GM23338 (cell line): ENCODE results near the gene RBFOX1. TPM values are rescaled to one million over a fixed set of nuclear protein-coding genes. Genes with fewer than 3 reads are reported as not detected.

Experiments
- ATAC-seq: fragments of 200-7000 bp; cut with Tn5 transposase; 3 replicates; pipeline ENCODE4 v1.9.1; 2020
- DNase-seq: peaks from one replicate; pipeline ENCODE4 v3.0.0-alpha.2; 2015; ENCODE audit warnings: low spot score
- H2AFZ ChIP-seq: fragments of 200-600 bp; sonication (generic); 2 replicates; pipeline ENCODE4 v1.8.0; 2016; ENCODE audit warnings: antibody characterized with exemption, mild to moderate bottlenecking, moderate library complexity
- H3F3A ChIP-seq: fragments of 200-600 bp; sonication (generic); replicated peaks from 2 replicates; pipeline ENCODE4 v1.8.0; 2017; ENCODE audit warnings: antibody characterized with exemption, mixed run types, low read depth
- H3K27ac ChIP-seq: fragments of 200-600 bp; sonication (generic); 2 replicates; pipeline ENCODE4 v1.6.1; 2016; ENCODE audit warnings: low read depth
- H3K27me3 ChIP-seq: fragments of 200-600 bp; sonication (generic); 2 replicates; pipeline ENCODE4 v1.8.0; 2016; ENCODE audit warnings: mild to moderate bottlenecking, mixed run types, moderate library complexity; ENCODE audit not compliant: insufficient read depth
- H3K36me3 ChIP-seq: fragments of 200-600 bp; sonication (generic); 2 replicates; pipeline ENCODE4 v1.8.0; 2016; ENCODE audit warnings: mild to moderate bottlenecking; ENCODE audit not compliant: insufficient read depth
- H3K4me1 ChIP-seq: fragments of 200-600 bp; sonication (generic); 2 replicates; pipeline ENCODE4 v1.8.0; 2016; ENCODE audit warnings: mild to moderate bottlenecking, moderate library complexity; ENCODE audit not compliant: insufficient read depth
- H3K4me2 ChIP-seq: fragments of 200-600 bp; sonication (generic); 2 replicates; pipeline ENCODE4 v1.7.1; 2017; ENCODE audit warnings: mixed run types
- H3K4me3 ChIP-seq: fragments of 200-600 bp; sonication (generic); 2 replicates; pipeline ENCODE4 v1.6.1; 2016; ENCODE audit warnings: mixed run types
- H3K79me2 ChIP-seq: fragments of 200-600 bp; sonication (generic); replicated peaks from 2 replicates; pipeline ENCODE4 v1.8.0; 2017; ENCODE audit warnings: mild to moderate bottlenecking; ENCODE audit not compliant: insufficient read depth
- H3K9me2 ChIP-seq: fragments of 200-600 bp; sonication (generic); 2 replicates; pipeline ENCODE4 v1.8.0; 2017; ENCODE audit not compliant: insufficient read depth
- H4K20me1 ChIP-seq: fragments of 200-600 bp; sonication (generic); replicated peaks from 2 replicates; pipeline ENCODE4 v1.8.0; 2017; ENCODE audit warnings: mild to moderate bottlenecking; ENCODE audit not compliant: insufficient read depth
- H3K27ac Mint-ChIP-seq: 2 replicates; pipeline ENCODE4 v1.8.0; 2020; ENCODE audit warnings: inconsistent platforms, mild to moderate bottlenecking, moderate library complexity, mixed read lengths
- H3K27me3 Mint-ChIP-seq: 3 replicates; pipeline ENCODE4 v1.8.0; 2022; ENCODE audit warnings: low read depth, mild to moderate bottlenecking, moderate library complexity, mixed read lengths, inconsistent platforms; ENCODE audit not compliant: insufficient read depth, poor library complexity
- H3K36me3 Mint-ChIP-seq: 3 replicates; pipeline ENCODE4 v1.8.0; 2021; ENCODE audit warnings: low read depth, mild to moderate bottlenecking, inconsistent platforms, moderate library complexity, mixed read lengths
- H3K4me1 Mint-ChIP-seq: 3 replicates; pipeline ENCODE4 v1.8.0; 2020; ENCODE audit warnings: mild to moderate bottlenecking, inconsistent platforms, mixed read lengths
- H3K4me3 Mint-ChIP-seq: 3 replicates; pipeline ENCODE4 v1.8.0; 2021; ENCODE audit warnings: moderate library complexity, mild to moderate bottlenecking, inconsistent platforms, mixed read lengths
- H3K9me3 Mint-ChIP-seq: 3 replicates; pipeline ENCODE4 v1.8.0; 2020; ENCODE audit warnings: moderate library complexity, mild to moderate bottlenecking, inconsistent platforms, mixed read lengths
- CREB1 ChIP-seq: fragments of 250-450 bp; sonication (Bioruptor Pico); IDR thresholded peaks from 2 replicates; pipeline ENCODE4 v1.5.0; 2020; ENCODE audit warnings: low read depth, mild to moderate bottlenecking, moderate library complexity
- CTCF ChIP-seq, 2 experiments: fragments of 200-600 bp in 1 of 2; sonication (generic) in 1 of 2; conservative IDR thresholded peaks; 2 replicates each; pipeline versions ENCODE4 v1.5.1 to v1.6.1; 2016 to 2017; ENCODE audit warnings: antibody characterized with exemption in 2 of 2, low read depth in 2 of 2, mild to moderate bottlenecking in 2 of 2, moderate library complexity in 1 of 2
- ETS1 ChIP-seq: IDR thresholded peaks from 2 replicates; pipeline ENCODE4 v1.6.1; 2016; ENCODE audit warnings: antibody characterized with exemption
- EZH2 ChIP-seq: fragments of 200-600 bp; sonication (generic); IDR thresholded peaks from one replicate; pipeline ENCODE4 v1.8.0; 2017; ENCODE audit warnings: antibody characterized with exemption, mild to moderate bottlenecking, low read depth; ENCODE audit not compliant: unreplicated experiment
- EZH2phosphoT487 ChIP-seq: fragments of 200-600 bp; sonication (generic); IDR thresholded peaks from one replicate; pipeline ENCODE4 v1.8.1; 2018; ENCODE audit warnings: antibody characterized with exemption; ENCODE audit not compliant: unreplicated experiment
- JUNB ChIP-seq: IDR thresholded peaks from one replicate; pipeline ENCODE4 v1.6.1; 2016; ENCODE audit warnings: antibody characterized with exemption; ENCODE audit not compliant: unreplicated experiment
- NANOG ChIP-seq: IDR thresholded peaks from 2 replicates; pipeline ENCODE4 v1.6.1; 2016; ENCODE audit warnings: antibody characterized with exemption, borderline replicate concordance
- POLR2AphosphoS5 ChIP-seq: IDR thresholded peaks from 2 replicates; pipeline ENCODE4 v1.6.1; 2016; ENCODE audit warnings: antibody characterized with exemption, low read depth
- REST ChIP-seq: IDR thresholded peaks from one replicate; pipeline ENCODE4 v1.6.1; 2018; ENCODE audit warnings: antibody characterized with exemption; ENCODE audit not compliant: unreplicated experiment
- STAT1 ChIP-seq: IDR thresholded peaks from one replicate; pipeline ENCODE4 v1.6.1; 2016; ENCODE audit warnings: antibody characterized with exemption; ENCODE audit not compliant: unreplicated experiment
- ZNF114 ChIP-seq: fragments of 250-450 bp; sonication (Bioruptor Pico); IDR thresholded peaks from 2 replicates; pipeline ENCODE4 v1.5.0; 2020; ENCODE audit warnings: mild to moderate bottlenecking, moderate library complexity
- ZNF331 ChIP-seq: fragments of 250-450 bp; sonication (Bioruptor Pico); IDR thresholded peaks from 2 replicates; pipeline ENCODE4 v1.5.0; 2020; ENCODE audit warnings: low read depth, mild to moderate bottlenecking, moderate library complexity
- ZNF462 ChIP-seq: fragments of 250-450 bp; sonication (Bioruptor Pico); IDR thresholded peaks from 2 replicates; pipeline ENCODE4 v1.5.0; 2020; ENCODE audit warnings: mild to moderate bottlenecking, moderate library complexity
- polyA plus RNA-seq: library from polyadenylated mRNA; unstranded; fragments of >200 nt; fragmentation: Nextera tagmentation; extraction: Ambion mirVana; gene quantifications from 2 replicates; pipeline ENCODE4 v1.2.1, GENCODE V29; 2016
- total RNA-seq: library from RNA; depleted of rRNA; stranded (reverse); fragments of >200 nt; shearing (Covaris generic); gene quantifications from 2 replicates; pipeline ENCODE4 v1.2.3, GENCODE V29; 2014

RBFOX1 gene
- total and polyA plus RNA-seq, 2 experiments from 2014 or later, result 2.5 to 3.6 TPM

- H3K4me1 ChIP-seq, result no peaks in the 10 kb centered on the region
- DNase-seq (no peak), ATAC-seq (no peak)
- H3K36me3 ChIP-seq, result peaks cover 3% of the 10 kb centered on the region; the same call in 1 of the 2 replicates
- TF ChIP-seq JUNB, result no peak
- no peak for TF ChIP-seq CTCF (conservative IDR thresholded peaks at IDR 0.05; ENCODE audit: low read depth in 2 of 2)
- TF ChIP-seq CREB1 (CRISPR knock-in tag), result no peak
- no peak for TF ChIP-seq ZNF331 (CRISPR knock-in tag)
- TF ChIP-seq POLR2AphosphoS5, result no peak
- no peak for TF ChIP-seq ETS1
- TF ChIP-seq STAT1, result no peak
- TF ChIP-seq NANOG, result no peak
- TF ChIP-seq ZNF462 (CRISPR knock-in tag), result no peak
- TF ChIP-seq EZH2phosphoT487, result no peak
- TF ChIP-seq ZNF114, result no peak
- no peak for TF ChIP-seq EZH2
- TF ChIP-seq REST, result no peak
- H3K27ac Mint-ChIP-seq, result no peak overlapping the region
- H3K79me2 ChIP-seq, result no peaks in the 10 kb centered on the region
- no peak overlapping the region for H3K4me2 ChIP-seq
- H3K36me3 Mint-ChIP-seq, result no peaks in the 10 kb centered on the region
- H3K27me3 ChIP-seq, result no peaks in the 10 kb centered on the region
- H3K4me3 ChIP-seq, result no peak overlapping the region
- no peaks in the 10 kb centered on the region for H4K20me1 ChIP-seq
- no peak overlapping the region for H2AFZ ChIP-seq
- no peaks in the 10 kb centered on the region for H3K9me2 ChIP-seq
- H3K4me3 Mint-ChIP-seq, result no peak overlapping the region
- no peaks in the 10 kb centered on the region for H3K4me1 Mint-ChIP-seq
- H3K27ac ChIP-seq, result no peak overlapping the region
- H3K9me3 Mint-ChIP-seq, result peaks cover 5% of the 10 kb centered on the region; the same call in 2 of the 3 replicates
- H3K27me3 Mint-ChIP-seq, result no peaks in the 10 kb centered on the region
- H3F3A ChIP-seq, result no peaks in the 10 kb centered on the region
Measured at GRCh38 chr16:7378024-7378695, 45.5 kb downstream of the RBFOX1 start.
